Right hindlimb (tissue), 1 donor: ENCODE measurements around the gene PROK2.

Experiments used
- DNase-seq: peaks from one replicate; pipeline ENCODE4 v3.0.0-alpha.2; 2018

The PROK2 gene

DNA sequence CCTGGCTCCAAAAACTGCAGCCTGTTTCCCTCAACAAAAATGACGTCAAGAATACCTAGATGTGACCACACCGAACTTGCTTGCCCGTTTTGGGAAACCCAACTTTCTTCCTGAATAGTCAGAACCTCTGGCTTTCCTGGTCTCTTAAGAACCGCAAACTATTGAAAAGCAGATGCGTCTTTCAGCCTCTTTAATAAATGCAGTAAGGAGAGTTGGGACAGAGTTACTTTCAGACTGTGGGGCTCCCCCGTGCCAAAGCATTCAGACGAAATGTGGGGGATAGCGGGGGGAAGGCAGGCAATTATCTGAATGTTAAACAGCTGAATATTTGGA, 1.2 kb upstream of the PROK2 start:
- peak; percentile 39 for DNase-seq

DNA sequence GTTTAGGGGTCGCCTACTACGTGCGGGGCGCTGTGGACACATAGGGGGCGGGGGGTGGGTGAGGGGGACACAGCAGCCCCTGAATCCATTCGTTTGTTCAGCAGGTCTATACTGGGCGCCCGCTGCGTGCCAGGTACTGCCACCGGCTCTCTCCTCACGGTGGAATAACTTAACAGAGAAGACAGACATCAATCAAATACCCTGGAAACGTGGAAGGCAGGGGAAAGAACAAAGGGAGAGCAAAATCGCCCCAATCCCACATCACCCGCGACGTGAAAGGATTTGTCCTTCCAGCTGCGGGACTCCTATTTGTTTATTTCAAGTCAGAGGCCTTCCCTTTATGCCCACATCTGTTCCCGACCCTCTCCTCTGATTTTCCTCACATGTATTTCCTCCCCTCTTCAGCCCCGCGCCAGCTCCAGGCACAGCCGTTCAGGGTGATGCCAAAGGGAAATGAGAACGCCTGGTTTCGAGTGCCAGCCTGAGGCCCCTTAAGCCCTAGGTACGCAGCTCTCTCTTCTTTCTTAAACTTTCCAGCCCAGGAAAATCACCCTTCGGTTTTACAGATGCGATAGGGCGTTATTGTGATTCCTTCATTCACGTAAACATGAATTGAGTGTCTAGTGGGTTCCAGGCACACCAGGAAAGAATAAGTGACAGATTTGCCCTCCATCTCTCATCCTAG, 726 bp upstream of the PROK2 start:
- peak; percentile 55 for DNase-seq

DNA sequence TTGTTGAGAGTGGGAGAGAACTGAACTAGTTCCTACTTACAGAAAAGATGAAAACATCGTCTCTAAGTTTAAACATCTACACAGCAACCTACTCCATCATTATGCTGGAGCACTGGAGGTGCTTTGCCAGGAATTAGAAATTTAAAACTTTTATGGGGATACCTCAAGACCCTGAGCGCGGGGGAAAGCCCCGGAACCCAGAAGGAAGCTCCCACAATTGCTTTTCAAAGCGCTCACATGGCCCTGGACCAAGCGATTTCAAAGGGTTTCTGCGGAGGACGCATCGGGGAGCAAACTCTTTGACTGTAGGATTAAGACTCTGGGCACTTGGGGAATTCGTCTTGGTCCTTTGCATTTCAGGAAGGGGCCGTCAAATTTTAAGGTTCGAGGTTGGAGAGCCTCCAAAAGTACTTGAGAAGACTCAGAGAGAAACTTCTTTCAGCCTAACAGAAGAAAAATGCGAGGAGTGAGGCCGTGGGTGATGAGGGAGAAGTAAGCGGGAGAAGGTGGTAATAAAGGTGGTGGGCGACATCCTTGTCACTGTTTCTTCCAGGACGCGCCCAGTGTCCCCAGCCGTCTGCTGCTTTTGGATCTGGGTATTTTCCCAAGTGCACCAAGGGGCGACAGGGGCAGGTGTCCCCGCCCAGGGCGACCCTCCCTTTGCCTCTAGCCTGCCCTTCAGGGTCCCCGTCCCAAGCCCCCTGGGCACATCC, 591 bp downstream of the PROK2 start:
- peak; percentile 33 for DNase-seq

DNA sequence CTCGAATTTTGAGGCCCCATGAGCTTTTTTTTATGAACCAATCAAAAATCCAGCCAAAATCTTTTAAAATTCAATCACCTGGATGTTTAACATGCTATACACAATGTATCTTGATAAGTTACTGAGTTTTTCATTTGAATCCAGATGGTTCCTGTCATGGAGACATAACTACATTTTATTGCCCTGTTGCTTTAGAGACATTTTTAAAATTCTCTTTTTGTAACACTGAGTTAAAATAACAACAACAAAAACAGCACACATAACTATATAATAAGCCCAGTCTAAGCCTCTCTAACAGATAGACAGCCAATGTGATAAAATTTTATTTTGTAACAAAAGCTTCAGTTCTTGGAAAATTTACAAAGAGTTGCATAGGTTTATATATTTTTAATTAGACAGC, 1.8 kb downstream of the PROK2 start:
- no peak for DNase-seq

DNA sequence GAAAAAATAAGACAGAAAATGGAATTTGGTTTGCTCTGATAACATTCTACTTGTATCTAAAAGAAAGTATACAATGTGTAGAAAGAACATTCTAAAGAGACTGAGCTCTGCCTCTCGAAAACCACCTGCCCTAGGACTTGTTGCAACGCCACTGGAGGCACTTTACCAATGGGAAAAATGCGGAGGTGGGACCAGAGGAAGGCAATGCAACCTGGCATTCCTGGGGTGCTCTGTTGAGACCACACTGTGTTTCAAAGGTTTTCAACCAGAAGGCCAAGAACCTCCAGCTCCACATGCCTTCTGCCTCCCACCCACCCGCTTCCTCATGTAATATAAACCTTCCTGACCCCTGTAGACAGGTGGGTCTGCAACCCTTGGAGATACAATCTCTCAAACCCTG, 4.5 kb downstream of the PROK2 start:
- no peak for DNase-seq

DNA sequence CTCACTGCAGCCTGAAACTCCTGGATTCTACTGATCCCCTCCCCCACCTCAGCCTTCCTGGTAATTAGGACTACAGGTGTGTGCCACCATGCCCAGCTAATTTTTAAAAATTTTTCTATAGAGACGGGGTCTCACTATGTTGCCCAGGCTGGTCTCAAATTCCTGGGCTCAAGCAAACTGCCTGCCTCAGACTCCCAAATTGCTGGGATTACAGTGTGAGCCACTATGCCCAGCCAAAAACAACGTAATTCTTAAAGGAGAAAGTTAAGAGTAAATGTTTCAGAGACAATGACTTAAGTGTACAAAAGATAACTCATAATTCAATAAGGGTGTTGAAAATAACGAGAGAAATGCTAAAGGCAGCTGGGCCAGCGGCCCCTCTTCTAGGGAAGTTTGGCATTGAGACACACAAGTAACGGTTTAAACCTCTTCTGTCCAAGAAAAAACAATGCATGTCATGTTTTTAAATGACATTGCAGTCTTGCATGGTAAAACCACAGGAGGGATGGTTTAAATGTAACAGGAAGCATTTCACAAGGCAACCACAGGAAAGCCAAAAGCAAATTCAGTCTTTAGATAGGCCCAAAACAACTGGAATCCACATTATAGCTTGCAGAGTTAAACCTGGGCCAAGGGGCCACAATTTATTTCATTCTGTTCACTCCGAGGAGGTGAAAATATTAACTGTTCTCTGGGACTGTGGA, 5.1 kb downstream of the PROK2 start:
- no peak for DNase-seq

DNA sequence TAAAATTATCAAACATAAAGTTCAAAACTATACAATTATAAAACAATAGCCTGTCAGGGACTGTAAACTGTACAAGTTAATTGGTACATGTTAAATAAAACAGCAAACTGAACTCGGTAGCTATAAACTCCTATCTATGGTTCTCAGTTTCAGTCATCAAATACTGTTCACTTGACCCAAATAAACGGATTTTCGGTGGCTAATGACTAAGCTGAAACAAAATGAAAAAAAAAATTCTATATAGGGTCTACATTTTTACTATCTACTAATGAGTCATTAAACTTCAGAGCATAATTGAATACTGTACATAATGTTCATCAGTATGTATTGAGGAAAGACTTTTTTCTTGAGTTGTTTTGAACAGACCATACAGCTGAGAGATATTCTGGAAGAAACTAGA, 6.6 kb downstream of the PROK2 start:
- no peak for DNase-seq

DNA sequence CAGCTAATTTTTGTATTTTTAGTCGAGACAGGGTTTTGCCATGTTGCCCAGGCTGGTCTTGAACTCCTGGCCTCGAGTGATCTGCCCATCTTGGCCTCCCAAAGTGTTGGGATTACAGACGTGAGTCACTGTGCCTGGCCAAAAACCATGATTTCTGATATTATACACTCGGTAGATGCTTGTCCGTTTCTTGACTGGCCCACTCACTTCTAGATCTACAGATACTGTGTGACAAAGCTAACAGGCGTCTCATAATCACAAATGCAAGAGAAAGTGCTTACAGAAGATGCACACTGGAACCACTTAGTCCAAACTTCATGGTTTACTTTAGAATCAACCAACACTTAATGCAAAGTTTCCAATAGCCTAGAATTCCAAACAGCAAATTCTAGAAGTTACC, 8.4 kb downstream of the PROK2 start:
- DNase-seq = no peak

DNA sequence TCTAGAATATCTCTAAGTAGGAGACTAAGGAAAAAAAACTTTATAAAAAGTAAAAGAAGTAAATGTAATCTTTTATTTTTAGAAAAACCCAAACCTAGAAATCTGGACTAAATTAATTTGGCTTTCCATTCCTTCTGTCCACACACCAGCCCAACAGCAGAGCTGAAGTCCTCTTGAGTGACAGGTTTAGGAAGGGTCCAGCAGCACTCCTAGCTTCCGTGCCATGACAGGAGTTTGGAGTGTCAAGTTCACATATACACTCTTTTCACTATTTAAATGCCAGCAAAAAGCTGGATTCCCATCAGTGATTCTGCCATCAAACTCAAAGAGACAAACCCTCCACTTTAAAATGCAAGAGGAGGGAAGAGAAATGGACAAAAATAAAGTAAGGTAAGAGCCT, 13.1 kb downstream of the PROK2 start:
- no peak for DNase-seq

DNA sequence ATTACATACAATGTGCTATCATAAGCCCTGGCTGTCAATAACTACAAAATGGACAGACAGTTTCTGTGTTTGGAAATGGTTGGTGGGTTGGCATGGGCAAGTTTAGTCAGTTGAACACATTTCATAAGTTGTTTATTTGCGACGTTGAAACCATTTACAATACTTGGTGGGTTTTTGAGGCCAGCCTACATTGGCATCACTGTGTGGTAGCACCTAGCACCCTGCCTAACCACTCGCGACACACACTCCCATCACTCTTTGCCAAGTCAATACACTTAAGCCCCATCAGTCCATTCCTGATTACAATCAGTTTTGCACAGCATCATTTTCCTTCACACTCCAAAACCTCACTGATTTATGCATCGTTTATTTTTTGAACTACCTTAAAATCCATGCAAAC, 13.8 kb downstream of the PROK2 start:
- DNase-seq = no peak

DNA sequence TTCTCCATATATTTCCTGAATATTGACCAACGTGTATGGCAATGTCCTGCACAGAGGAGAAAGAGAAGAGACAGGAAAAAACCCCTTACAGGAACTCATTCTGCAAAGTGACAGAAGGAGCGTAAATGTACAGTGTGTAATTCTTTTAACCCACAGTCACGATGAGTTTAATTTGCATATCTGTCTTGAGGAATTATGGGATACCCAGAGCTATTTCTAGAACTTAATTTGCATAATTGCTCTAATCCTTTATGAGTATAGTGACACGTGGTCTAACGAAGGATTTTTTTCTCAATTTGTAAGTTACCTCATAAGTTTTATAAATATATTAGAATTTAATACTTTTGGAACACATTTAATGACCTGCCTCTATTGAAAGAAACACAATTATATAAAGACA, 21.5 kb downstream of the PROK2 start:
- DNase-seq = no peak

DNA sequence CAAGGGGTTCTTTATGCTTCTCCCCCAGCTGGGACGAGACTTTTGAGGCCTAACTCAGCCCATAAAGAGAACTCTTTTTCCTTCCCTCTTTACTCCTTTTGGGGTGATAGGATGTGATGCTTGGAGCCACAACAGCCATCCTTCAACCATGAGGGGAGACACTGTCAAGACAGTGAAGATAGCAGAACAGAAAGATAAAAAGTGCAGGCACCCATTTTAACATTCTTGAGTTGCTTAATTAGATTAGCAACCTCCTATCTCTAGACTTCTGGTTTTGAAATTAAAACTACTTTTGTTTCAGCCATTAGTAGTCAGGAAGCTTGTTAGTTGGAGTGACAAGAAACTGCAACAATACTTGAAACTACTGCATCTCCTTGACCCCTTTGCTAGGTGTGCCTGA, 24.8 kb downstream of the PROK2 start:
- DNase-seq = no peak

DNA sequence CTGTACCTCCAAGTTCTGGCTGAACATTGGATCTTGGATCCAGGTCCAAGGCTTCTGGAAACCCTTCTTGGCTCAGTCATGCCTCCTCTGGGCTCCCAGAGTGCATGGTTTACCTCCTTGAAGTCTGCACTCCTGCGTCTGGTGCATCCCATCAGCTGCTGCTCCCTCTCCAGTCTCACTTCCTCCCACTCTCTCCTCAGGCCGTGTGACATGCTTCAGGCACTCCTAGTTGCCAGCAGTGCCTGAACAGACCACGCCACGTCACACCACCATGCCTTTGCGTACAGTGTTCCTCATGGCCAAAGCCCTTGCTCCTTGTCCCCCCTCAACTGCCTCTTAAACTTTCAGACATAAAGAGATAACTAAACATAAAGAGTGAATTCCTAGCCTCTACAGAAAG, 25.5 kb downstream of the PROK2 start:
- DNase-seq = no peak

DNA sequence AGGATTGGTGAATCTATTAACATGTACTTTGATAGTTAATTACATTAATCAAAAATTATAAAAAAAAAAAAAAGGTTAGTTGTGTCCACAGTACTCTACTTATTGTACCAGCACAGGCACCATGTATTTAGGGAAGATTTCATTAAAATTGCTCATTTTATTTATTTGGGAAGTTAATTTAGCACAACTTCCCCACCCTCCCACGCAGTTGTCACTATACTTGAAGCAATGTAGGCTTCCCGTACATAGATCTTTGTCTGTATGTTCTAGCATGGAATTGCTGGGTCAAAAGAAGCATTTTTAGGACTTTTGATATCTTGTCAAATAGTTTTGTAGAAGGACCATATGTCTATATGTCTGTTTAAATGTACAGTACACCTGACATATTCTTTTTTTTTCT, 26.9 kb downstream of the PROK2 start:
- no peak for DNase-seq

DNA sequence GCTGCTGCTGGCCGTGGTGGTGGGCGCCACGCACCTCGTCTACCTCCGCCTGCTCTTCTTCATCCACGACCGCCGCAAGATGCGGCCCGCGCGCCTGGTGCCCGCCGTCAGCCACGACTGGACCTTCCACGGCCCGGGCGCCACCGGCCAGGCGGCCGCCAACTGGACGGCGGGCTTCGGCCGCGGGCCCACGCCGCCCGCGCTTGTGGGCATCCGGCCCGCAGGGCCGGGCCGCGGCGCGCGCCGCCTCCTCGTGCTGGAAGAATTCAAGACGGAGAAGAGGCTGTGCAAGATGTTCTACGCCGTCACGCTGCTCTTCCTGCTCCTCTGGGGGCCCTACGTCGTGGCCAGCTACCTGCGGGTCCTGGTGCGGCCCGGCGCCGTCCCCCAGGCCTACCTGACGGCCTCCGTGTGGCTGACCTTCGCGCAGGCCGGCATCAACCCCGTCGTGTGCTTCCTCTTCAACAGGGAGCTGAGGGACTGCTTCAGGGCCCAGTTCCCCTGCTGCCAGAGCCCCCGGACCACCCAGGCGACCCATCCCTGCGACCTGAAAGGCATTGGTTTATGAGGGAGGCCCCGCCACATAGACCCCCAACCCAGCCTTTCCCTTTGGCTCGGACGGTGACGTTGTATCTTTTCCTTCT, 30.2 kb downstream of the PROK2 start:
- no peak for DNase-seq

DNA sequence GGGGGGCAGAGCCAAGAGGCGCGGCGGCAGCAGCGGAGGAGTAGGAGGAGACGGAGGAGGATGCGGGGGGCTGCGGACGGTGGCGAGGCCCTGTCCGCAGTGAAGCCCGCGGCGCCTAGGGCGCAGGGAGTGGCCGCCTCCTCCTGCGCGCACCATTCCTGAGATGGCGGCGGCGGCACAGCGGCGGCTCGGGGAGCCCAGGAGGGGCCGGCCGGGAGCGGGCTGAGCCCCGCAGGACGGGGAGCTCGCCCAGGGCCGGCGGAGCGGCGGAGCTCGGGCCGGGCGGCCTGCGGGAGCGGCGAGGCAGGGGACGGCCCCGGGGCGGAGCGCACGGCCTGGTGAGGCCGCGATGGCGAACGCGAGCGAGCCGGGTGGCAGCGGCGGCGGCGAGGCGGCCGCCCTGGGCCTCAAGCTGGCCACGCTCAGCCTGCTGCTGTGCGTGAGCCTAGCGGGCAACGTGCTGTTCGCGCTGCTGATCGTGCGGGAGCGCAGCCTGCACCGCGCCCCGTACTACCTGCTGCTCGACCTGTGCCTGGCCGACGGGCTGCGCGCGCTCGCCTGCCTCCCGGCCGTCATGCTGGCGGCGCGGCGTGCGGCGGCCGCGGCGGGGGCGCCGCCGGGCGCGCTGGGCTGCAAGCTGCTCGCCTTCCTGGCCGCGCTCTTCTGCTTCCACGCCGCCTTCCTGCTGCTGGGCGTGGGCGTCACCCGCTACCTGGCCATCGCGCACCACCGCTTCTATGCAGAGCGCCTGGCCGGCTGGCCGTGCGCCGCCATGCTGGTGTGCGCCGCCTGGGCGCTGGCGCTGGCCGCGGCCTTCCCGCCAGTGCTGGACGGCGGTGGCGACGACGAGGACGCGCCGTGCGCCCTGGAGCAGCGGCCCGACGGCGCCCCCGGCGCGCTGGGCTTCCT, 31.0 kb downstream of the PROK2 start, which contains the start of gene GPR27:
GPR27 (plus strand) TSS at position 155 of the 909 bp plus-strand sequence; CDS start at position 350, 195 bp downstream.
- peak; percentile 53 for DNase-seq

DNA sequence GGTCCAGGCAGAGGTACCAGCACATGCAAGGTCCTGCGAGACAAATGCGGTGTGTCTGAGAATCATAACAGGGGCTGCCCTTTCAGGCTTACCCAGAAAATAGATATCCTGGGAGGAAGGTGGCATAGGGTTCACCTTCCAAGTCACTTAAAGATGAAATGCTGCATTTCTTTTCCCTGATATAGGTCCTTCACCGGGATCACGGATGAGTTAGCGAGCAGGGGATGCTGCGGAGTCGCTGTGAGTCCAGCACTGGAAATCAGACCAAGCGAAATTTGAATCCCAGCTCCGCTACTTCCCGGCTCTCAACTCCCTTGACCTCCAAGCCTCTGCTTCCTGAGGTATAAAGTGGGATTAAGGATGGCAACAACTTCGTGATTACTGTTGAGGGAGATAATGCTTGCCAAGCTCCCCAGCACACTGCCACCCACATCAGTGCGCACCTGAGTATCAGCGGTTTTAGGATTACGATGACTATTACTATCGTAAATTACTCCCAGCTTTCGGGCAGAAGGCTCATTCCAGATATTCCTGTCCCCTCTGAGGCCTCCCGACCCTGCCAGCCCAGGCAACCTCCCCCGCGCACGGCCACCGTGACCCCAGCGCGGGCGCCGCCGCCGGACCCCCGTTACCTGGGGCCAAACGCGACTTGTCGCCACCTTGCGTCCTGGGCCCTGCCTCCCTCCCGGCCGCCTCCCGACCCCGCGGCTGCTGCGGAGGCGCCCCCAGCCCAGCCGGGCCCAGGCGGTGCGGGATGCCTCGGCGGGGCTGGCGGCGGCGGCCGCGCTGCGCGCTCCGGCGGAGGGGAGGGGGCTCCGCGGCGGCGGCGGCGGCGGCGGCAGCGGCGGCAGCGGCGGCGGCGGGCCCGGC, 31.9 kb downstream of the PROK2 start:
- no peak for DNase-seq

DNA sequence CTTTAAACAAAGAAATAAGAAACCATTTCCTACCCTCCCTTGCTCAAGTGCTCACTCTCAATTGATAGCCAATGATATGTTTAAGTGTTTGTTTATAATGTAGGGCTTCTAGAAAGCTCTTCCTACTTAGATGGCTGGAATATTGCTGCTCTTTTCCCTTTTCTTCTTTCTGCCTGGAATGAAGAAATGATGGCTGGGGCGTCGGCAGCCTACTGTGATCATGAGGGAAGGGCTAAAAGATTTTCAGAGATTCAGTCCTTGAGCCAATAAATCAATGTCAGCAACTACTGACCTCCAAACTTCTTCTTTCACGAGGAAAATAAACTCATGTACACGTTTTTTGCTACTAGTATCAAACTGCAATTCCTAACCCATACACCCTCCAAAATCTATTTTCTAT, 33.3 kb downstream of the PROK2 start:
- DNase-seq = no peak

DNA sequence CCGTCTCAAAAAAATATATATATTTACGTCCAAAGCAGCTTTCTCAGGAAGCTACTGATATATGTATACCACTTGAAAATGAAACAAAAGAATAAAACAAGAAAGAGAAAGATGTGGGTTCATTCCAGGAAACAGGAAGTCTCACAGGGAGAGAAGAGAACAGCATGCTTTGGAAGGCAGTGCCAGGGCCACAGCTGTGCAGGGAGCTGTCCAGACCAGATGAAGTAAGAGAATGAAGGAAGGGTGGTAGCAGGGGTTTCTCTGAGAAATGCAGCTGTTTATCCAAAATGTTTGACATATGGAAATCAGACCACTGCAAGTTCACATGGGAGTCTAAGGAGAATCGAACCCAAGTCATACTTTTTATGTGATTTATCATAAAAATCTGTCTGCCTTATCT, 40.2 kb downstream of the PROK2 start:
- DNase-seq = no peak

DNA sequence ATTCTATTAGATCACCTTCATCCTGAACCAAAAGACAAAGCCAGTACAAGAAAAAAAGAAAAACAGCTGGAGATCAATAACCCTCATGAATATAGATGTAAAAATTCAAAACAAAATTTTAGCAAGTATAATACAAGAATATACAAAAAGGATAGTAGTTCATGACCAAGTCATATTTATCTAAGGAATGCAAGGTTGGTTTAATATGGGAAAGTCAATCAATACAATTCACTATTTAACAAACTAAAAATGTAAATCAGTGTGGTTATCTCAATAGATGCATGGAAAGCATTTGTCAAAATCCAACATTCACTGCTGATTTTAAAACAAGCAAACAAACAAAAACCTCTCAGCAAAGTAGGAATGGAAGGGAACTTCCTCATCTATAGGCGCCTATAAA, 42.3 kb downstream of the PROK2 start:
- DNase-seq = no peak

DNA sequence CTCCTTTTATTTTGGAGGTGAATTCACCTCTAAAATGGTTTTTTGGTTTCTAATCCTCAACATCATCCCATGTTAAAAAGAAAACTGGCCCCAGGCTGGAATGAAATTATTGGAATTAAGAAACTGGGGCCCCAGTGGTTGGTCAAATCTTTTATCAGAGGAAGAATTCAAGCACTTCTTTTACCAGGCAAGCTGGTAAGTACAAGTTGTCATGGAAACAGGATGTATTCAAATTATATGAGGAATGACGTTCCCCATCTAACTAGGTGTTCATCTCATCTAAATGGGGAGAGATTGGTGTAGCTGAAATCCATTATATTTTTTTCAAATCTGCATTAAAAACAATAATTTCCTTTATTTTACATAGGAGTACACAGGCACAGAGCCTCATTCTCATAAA, 50.1 kb downstream of the PROK2 start:
- no peak for DNase-seq

DNA sequence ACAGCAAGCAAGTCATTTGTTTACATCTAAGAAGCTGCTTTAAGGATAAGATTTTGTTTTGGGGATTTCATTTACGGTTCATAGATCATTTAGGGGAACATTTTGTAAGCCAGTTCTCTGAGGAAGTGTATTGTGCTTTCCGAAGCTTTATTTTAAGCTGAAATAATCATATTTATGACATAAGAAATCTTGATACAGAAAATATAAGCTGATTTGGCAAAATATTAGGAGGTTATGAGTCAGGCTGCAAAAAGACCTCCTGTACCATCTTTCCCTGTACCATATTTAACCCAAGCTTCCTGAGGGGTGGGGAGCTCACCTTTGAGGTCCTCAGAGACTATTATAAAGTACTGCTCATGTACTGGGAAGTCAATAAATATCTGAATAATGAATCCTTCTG, 51.6 kb downstream of the PROK2 start:
- no peak for DNase-seq
